ENCODE measurements around the gene EPG5. TPM values are rescaled to one million over a fixed set of nuclear protein-coding genes. Genes with fewer than 3 reads are reported as not detected.

Gene EPG5
- total RNA-seq, 1 experiment from 2014 or later = 16.1 TPM

DNA sequence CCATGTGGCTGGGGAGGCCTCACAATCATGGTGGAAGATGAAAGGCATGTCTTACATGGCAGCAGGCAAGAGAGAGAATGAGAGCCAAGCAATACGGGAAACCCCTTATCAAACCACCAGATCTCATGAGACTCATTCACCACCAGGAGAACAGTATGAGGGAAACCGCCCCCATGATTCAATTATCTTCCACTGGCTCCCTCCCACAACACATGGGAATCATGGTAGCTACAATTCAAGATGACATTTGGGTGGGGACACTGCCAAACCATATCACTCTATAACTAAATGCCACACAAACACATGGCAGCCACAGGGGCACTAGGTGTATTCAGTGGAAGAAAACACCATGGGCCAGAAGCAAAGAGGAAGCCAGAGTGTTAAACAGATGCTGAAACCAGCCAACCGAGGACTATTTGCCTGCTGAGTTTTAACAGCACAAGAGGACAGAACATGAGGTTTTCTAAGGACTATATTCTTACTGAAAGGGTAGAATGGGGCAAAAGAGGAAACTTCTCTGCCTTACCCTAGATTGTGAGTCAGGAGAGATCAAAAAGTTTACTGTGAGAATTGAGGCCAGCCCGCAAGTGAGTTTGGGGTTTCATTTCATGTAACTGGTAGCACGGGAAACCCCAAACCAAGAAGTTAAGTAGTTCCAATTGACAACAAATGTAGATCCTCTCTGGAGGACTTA lies 92.5 kb downstream of the EPG5 start:
- TF ChIP-seq, protein P1, sequence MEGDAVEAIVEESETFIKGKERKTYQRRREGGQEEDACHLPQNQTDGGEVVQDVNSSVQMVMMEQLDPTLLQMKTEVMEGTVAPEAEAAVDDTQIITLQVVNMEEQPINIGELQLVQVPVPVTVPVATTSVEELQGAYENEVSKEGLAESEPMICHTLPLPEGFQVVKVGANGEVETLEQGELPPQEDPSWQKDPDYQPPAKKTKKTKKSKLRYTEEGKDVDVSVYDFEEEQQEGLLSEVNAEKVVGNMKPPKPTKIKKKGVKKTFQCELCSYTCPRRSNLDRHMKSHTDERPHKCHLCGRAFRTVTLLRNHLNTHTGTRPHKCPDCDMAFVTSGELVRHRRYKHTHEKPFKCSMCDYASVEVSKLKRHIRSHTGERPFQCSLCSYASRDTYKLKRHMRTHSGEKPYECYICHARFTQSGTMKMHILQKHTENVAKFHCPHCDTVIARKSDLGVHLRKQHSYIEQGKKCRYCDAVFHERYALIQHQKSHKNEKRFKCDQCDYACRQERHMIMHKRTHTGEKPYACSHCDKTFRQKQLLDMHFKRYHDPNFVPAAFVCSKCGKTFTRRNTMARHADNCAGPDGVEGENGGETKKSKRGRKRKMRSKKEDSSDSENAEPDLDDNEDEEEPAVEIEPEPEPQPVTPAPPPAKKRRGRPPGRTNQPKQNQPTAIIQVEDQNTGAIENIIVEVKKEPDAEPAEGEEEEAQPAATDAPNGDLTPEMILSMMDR (conservative IDR thresholded peaks at IDR 0.05) = no peak

More for the DNA sequence above, 92.5 kb downstream of the EPG5 start:
- Histone ChIP-seq H2BK5ac (ENCODE audit: insufficient read length, low read length) (no peak overlapping the region), H2BK15ac (ENCODE audit: low read depth, low read length) (no peak overlapping the region), H3K79me2 (ENCODE audit: insufficient read depth, low read length) (no peaks in the 10 kb centered on the region), H3K23me2 (ENCODE audit: insufficient read length, low read depth, low read length, poor library complexity, severe bottlenecking) (no peaks in the 10 kb centered on the region), H3K56ac (ENCODE audit: insufficient read length, low read depth, low read length) (no peak overlapping the region), H3K9me3 (ENCODE audit: control insufficient read depth, low read depth, low read length) (no peaks in the 10 kb centered on the region), H2BK20ac (ENCODE audit: low read depth, low read length, poor library complexity, severe bottlenecking) (no peak overlapping the region), H3K27me3 (ENCODE audit: insufficient read depth, low read length) (no peaks in the 10 kb centered on the region), H2BK120ac (ENCODE audit: low read depth, low read length, poor library complexity, severe bottlenecking) (no peak overlapping the region), H3K79me1 (ENCODE audit: insufficient read depth, low read depth, low read length, poor library complexity, severe bottlenecking) (no peaks in the 10 kb centered on the region), H3K4me2 (ENCODE audit: insufficient read depth, insufficient read length, low read length) (no peak overlapping the region), H2BK12ac (ENCODE audit: insufficient read length, low read depth, low read length) (no peak overlapping the region), H4K20me1 (ENCODE audit: control insufficient read depth, insufficient read depth, insufficient read length) (no peaks in the 10 kb centered on the region), H3K27ac (ENCODE audit: insufficient read length, low read depth, low read length) (no peak overlapping the region), H3K4me1 (ENCODE audit: insufficient read depth, low read length) (no peaks in the 10 kb centered on the region), H3K4ac (ENCODE audit: low read depth, low read length) (no peak overlapping the region), H3K23ac (ENCODE audit: insufficient read length, low read depth, low read length) (no peak overlapping the region), H3K18ac (ENCODE audit: insufficient read length, low read depth, low read length) (no peak overlapping the region), H3T11ph (ENCODE audit: low read length) (no peak overlapping the region), H4K8ac (replicated peaks; ENCODE audit: insufficient read length, low read depth, low read length) (no peak overlapping the region), H2AK5ac (ENCODE audit: insufficient read length, low read length) (no peak overlapping the region), H3K9ac (ENCODE audit: extremely low read depth, insufficient read length, low read length) (no peak overlapping the region), H2AFZ (ENCODE audit: low read length) (no peak overlapping the region), H4K5ac (ENCODE audit: insufficient read length, low read depth, low read length) (no peak overlapping the region), H4K91ac (ENCODE audit: insufficient read length, low read depth, low read length) (no peak overlapping the region), H3K14ac (ENCODE audit: insufficient read depth, low read length) (no peak overlapping the region)
- DNase-seq = no peak
- Mint-ChIP-seq H3K27me3 (ENCODE audit: low read depth) (no peaks in the 10 kb centered on the region), H3K9me3 (peaks cover 3 to 7% of the 10 kb centered on the region in 2 experiments; a peak in 4 of 5 replicates), H3K4me3 (no peak overlapping the region), H3K4me1 (peaks cover 0 to 1% of the 10 kb centered on the region in 2 experiments; a peak in 1 of 4 replicates), H3K36me3 (ENCODE audit: insufficient read depth in 1 of 3, low read depth in 3 of 3) (peaks cover 20 to 43% (median 35%) of the 10 kb centered on the region in 3 experiments; a peak in 6 of 7 replicates), H3K27ac (no peak overlapping the region)
- no CpG with 5 or more reads among the region's 5 CpGs for WGBS (ENCODE audit: extremely low coverage, insufficient read length, low lambda C conversion rate)
